ENCODE results near the gene PPRC1.

PPRC1 gene

GRCh38 chr10:102140218-102140617 is 7.4 kb downstream of the PPRC1 start:
- DNase-seq (ENCODE audit: low spot score): no peak
- no peak for TF ChIP-seq CTCF (IDR thresholded peaks at IDR 0.05; ENCODE audit: extremely low read depth, missing control alignments)

GRCh38 chr10:102140913-102141540 is 8.2 kb downstream of the PPRC1 start:
- no peak for DNase-seq (ENCODE audit: low spot score)
- no peak for TF ChIP-seq CTCF (IDR thresholded peaks at IDR 0.05; ENCODE audit: extremely low read depth, missing control alignments)

GRCh38 chr10:102141583-102142107 is 8.8 kb downstream of the PPRC1 start:
- TF ChIP-seq CTCF (IDR thresholded peaks at IDR 0.05; ENCODE audit: extremely low read depth, missing control alignments): no peak
- no peak for DNase-seq (ENCODE audit: low spot score)

- TF ChIP-seq CTCF (IDR thresholded peaks at IDR 0.05; ENCODE audit: extremely low read depth, missing control alignments): no peak
Measured at GRCh38 chr10:102146971-102147428, 14.2 kb downstream of the PPRC1 start.

GRCh38 chr10:102147561-102147960 is 14.7 kb downstream of the PPRC1 start:
- no peak for DNase-seq (ENCODE audit: low spot score)

More at GRCh38 chr10:102146971-102147428, 14.2 kb downstream of the PPRC1 start:
- DNase-seq (ENCODE audit: low spot score): no peak

GRCh38 chr10:102148275-102148674 is 15.4 kb downstream of the PPRC1 start:
- no peak for DNase-seq (ENCODE audit: low spot score)
- no peak for TF ChIP-seq CTCF (IDR thresholded peaks at IDR 0.05; ENCODE audit: extremely low read depth, missing control alignments)

More at GRCh38 chr10:102147561-102147960, 14.7 kb downstream of the PPRC1 start:
- no peak for TF ChIP-seq CTCF (IDR thresholded peaks at IDR 0.05; ENCODE audit: extremely low read depth, missing control alignments)

- no peak for DNase-seq (ENCODE audit: low spot score)
- TF ChIP-seq CTCF (IDR thresholded peaks at IDR 0.05; ENCODE audit: extremely low read depth, missing control alignments): no peak
Measured at GRCh38 chr10:102150970-102151773, 18.3 kb downstream of the PPRC1 start.
